GM06990 (cell line): ENCODE data around the gene CCDC181.
A peak's percentile ranks its signal among the peaks of the same experiment; 100 is the strongest.

Experiments
- DNase-seq: peaks from one replicate; pipeline ENCODE4 v3.0.0-alpha.2; 2011; ENCODE audit not compliant: insufficient read length; ENCODE audit errors: extremely low read depth
- H3K27me3 ChIP-seq: replicated peaks from 2 replicates; pipeline ENCODE4 v1.6.0; 2011; ENCODE audit warnings: low read length; ENCODE audit not compliant: control insufficient read depth, insufficient read depth
- H3K36me3 ChIP-seq: 2 replicates; pipeline ENCODE4 v1.5.1; 2011; ENCODE audit warnings: low read length; ENCODE audit not compliant: control insufficient read depth, insufficient read depth
- H3K4me3 ChIP-seq: replicated peaks from 2 replicates; pipeline ENCODE4 v1.5.1; 2011; ENCODE audit warnings: low read depth, mild to moderate bottlenecking, control low read depth, low read length
- CTCF ChIP-seq: IDR thresholded peaks from 2 replicates; pipeline ENCODE4 v1.5.1; 2011; ENCODE audit warnings: low read length, control low read depth, mild to moderate bottlenecking, inconsistent platforms; ENCODE audit not compliant: insufficient read depth, poor library complexity, severe bottlenecking

CCDC181 gene

DNA sequence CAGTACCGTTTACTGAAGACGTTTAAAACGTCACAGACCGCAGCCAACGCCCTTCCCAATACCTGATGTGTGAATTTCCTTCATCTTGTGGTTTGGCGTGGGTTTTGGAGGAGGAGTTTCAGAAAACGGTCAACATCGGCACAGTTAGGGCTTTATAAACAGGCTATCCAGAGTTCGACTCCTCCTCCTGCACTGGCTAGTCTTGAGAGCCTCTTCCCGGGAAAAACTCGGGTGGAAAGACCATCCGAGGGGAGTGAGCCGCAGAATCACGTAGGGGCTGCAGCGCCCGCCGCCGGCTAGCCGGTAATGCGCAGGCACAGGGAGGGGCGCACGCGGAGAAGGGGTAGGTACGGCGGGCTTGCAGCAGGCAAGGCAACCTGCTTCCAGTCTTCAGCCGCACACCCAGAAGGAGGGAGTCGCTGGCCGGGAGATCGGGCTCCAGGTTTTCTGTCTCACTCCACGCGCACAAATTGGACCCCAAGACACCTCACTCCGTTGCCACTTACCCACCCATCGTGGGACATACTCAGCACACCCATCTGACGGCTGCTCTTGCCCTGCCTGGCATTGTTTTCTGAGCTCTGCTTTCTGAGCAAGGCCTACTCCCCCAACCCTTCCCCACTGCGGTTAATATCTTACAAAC, 33.0 kb upstream of the CCDC181 start:
- Histone ChIP-seq H3K27me3 (no peaks in the 10 kb centered on the region), H3K4me3 (no peak overlapping the region), H3K36me3 (no peaks in the 10 kb centered on the region)
- peak; percentile 8 for DNase-seq
- TF ChIP-seq CTCF: no peak

DNA sequence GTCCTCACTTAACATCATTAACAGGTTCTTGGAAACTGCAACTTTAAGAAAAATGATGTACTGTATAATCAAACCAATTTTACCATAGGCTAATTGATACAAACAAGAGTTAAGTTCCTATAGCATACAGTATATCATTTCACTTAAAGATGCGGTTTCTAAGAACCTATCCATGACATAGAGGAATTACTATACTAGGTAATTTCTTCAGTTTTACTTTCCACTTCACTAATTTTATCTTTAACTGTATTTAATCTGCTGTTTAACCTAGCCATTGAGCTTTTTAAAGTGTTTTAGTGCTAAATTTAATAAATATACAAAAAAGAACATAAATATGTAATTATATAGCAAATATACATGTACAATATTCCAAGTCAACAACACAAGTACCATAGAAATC, 30.2 kb upstream of the CCDC181 start:
- no peaks in the 10 kb centered on the region for H3K27me3 ChIP-seq
- H3K4me3 ChIP-seq: no peak overlapping the region
- H3K36me3 ChIP-seq: no peaks in the 10 kb centered on the region
- no peak for TF ChIP-seq CTCF
- DNase-seq: no peak

GRCh38 chr1:169456029-169456428, 28.8 kb upstream of the CCDC181 start:
- no peak overlapping the region for H3K4me3 ChIP-seq
- no peak for DNase-seq
- TF ChIP-seq CTCF: no peak
- H3K36me3 ChIP-seq: no peaks in the 10 kb centered on the region
- no peaks in the 10 kb centered on the region for H3K27me3 ChIP-seq

- Histone ChIP-seq H3K4me3 (no peak overlapping the region), H3K36me3 (no peaks in the 10 kb centered on the region), H3K27me3 (no peaks in the 10 kb centered on the region; the same call in 1 of the 2 replicates)
- no peak for TF ChIP-seq CTCF
- DNase-seq: no peak
Measured at GRCh38 chr1:169452921-169453320, 25.6 kb upstream of the CCDC181 start.

DNA sequence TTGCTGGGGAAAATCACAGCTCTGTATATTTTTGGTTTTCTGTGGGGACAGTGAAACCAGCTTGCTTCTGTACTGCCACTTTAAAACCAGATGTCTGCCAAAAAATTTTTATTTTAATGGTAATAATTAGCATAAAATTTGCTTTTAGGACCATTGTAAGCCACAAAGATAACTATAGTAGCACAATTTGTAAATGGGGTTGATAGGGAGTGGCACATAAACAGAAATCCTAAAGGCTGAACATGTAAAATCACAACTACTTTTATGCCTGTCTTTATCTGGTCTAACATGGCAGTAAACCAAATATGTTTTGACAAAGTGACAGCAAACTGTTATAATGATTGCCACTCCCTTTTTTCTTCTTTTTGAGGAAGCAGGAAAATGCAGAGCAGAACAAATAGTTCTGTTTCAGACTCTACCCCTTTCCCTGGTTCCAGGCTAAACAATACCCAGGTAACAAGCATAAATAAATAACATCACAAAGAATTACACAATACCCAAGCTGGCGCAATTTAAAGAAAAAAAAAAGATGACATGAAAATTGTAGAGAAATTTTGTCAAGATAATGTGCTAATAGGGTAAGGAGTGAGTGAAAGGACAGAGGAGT, 24.0 kb upstream of the CCDC181 start:
- TF ChIP-seq CTCF: no peak
- no peak for DNase-seq
- no peak overlapping the region for H3K4me3 ChIP-seq
- H3K36me3 ChIP-seq: no peaks in the 10 kb centered on the region
- H3K27me3 ChIP-seq: no peaks in the 10 kb centered on the region; the same call in 1 of the 2 replicates
